Measurements from ENCODE around the gene ERBB2. TPM values are rescaled to one million over a fixed set of nuclear protein-coding genes. Genes with fewer than 3 reads are reported as not detected.
A peak's percentile ranks its signal among the peaks of the same experiment; 100 is the strongest.

Gene ERBB2
- polyA plus RNA-seq, 4 donors = 43.0 to 208 (median 69.7) TPM

- peaks cover 0 to 4% of the 10 kb centered on the region in 2 donors for H3K9me3 ChIP-seq (ENCODE audit: control insufficient read depth in 2 of 2, insufficient read depth in 1 of 2, low read depth in 1 of 2, low read length in 1 of 2)
- DNase-seq = no peak
- no peak for FAIRE-seq
- peaks cover 0 to 32% (median 10%) of the 10 kb centered on the region in 3 donors for H3K4me1 ChIP-seq (ENCODE audit: control insufficient read depth in 3 of 3, insufficient read depth in 2 of 3, low read depth in 1 of 3, low read length in 2 of 3)
- 33 to 59% (median 53%) methylated on average over 3 to 4 of the region's 4 CpGs for WGBS, 3 donors
- H3K4me3 ChIP-seq (ENCODE audit: low read depth in 1 of 3, low read length in 3 of 3) = no peak overlapping the region
- H3K36me3 ChIP-seq (ENCODE audit: control insufficient read depth in 3 of 3, insufficient read depth in 2 of 3, low read depth in 1 of 3, low read length in 3 of 3) = peaks cover 15 to 52% (median 23%) of the 10 kb centered on the region in 3 donors
- H3K27me3 ChIP-seq (ENCODE audit: control insufficient read depth in 3 of 3, insufficient read depth in 3 of 3, low read length in 3 of 3) = peaks cover 0 to 17% (median 2%) of the 10 kb centered on the region in 3 donors
- H3K27ac ChIP-seq (ENCODE audit: low read depth in 1 of 3, low read length in 2 of 3) = no peak overlapping the region
Observed at GRCh38 chr17:39663340-39663687, 36.5 kb upstream of the ERBB2 start.

- FAIRE-seq = no peak
- H3K4me3 ChIP-seq (ENCODE audit: low read depth in 1 of 3, low read length in 3 of 3) = no peak overlapping the region
- H3K9me3 ChIP-seq (ENCODE audit: control insufficient read depth in 2 of 2, insufficient read depth in 1 of 2, low read depth in 1 of 2, low read length in 1 of 2) = peaks cover 0 to 4% of the 10 kb centered on the region in 2 donors
- H3K27ac ChIP-seq (ENCODE audit: low read depth in 1 of 3, low read length in 2 of 3) = no peak overlapping the region
- peaks cover 15 to 46% (median 20%) of the 10 kb centered on the region in 3 donors for H3K36me3 ChIP-seq (ENCODE audit: control insufficient read depth in 3 of 3, insufficient read depth in 2 of 3, low read depth in 1 of 3, low read length in 3 of 3)
- H3K27me3 ChIP-seq (ENCODE audit: control insufficient read depth in 3 of 3, insufficient read depth in 3 of 3, low read length in 3 of 3) = peaks cover 0 to 22% (median 3%) of the 10 kb centered on the region in 3 donors
- peak; percentile 55 to 81 for DNase-seq
- 15 to 47% (median 28%) methylated on average over 16 to 17 of the region's 17 CpGs for WGBS, 3 donors
- peaks cover 0 to 36% (median 10%) of the 10 kb centered on the region in 3 donors for H3K4me1 ChIP-seq (ENCODE audit: control insufficient read depth in 3 of 3, insufficient read depth in 2 of 3, low read depth in 1 of 3, low read length in 2 of 3)
Observed at GRCh38 chr17:39663688-39664580, 35.9 kb upstream of the ERBB2 start.

- H3K27ac ChIP-seq (ENCODE audit: low read depth in 1 of 3, low read length in 2 of 3) = no peak within 1 kb of the TSS
Observed at GRCh38 chr17:39664581-39665561, 35.0 kb upstream of the ERBB2 start, which contains the start of gene TCAP. Gene TCAP, plus strand, starts transcription at chr17:39665349. Its CDS starts 11 bp downstream, at chr17:39665360.

GRCh38 chr17:39665642-39666224 is 34.1 kb upstream of the ERBB2 start:
- Histone ChIP-seq H3K27ac (ENCODE audit: low read depth in 1 of 3, low read length in 2 of 3) (no peak overlapping the region), H3K36me3 (ENCODE audit: control insufficient read depth in 3 of 3, insufficient read depth in 2 of 3, low read depth in 1 of 3, low read length in 3 of 3) (peaks cover 10 to 29% (median 10%) of the 10 kb centered on the region in 3 donors), H3K4me3 (ENCODE audit: low read depth in 1 of 3, low read length in 3 of 3) (no peak overlapping the region), H3K27me3 (ENCODE audit: control insufficient read depth in 3 of 3, insufficient read depth in 3 of 3, low read length in 3 of 3) (peaks cover 0 to 24% (median 3%) of the 10 kb centered on the region in 3 donors), H3K9me3 (ENCODE audit: control insufficient read depth in 2 of 2, insufficient read depth in 1 of 2, low read depth in 1 of 2, low read length in 1 of 2) (peaks cover 0 to 4% of the 10 kb centered on the region in 2 donors), H3K4me1 (ENCODE audit: control insufficient read depth in 3 of 3, insufficient read depth in 2 of 3, low read depth in 1 of 3, low read length in 2 of 3) (peaks cover 0 to 36% (median 10%) of the 10 kb centered on the region in 3 donors)
- FAIRE-seq (no peak), DNase-seq (no peak)
- WGBS, 3 donors = 51 to 65% (median 61%) methylated on average over 15 to 17 of the region's 17 CpGs

More at GRCh38 chr17:39664581-39665561, 35.0 kb upstream of the ERBB2 start, which contains the start of gene TCAP:
- H3K4me3 ChIP-seq (ENCODE audit: low read depth in 1 of 3, low read length in 3 of 3) = no peak within 1 kb of the TSS
- H3K9me3 ChIP-seq (ENCODE audit: control insufficient read depth in 2 of 2, insufficient read depth in 1 of 2, low read depth in 1 of 2, low read length in 1 of 2) = peaks cover 0 to 4% of the 10 kb centered on the region in 2 donors
- FAIRE-seq (no peak), DNase-seq (no peak)
- H3K27me3 ChIP-seq (ENCODE audit: control insufficient read depth in 3 of 3, insufficient read depth in 3 of 3, low read length in 3 of 3) = peaks cover 0 to 22% (median 3%) of the 10 kb centered on the region in 3 donors
- peaks cover 0 to 36% (median 10%) of the 10 kb centered on the region in 3 donors for H3K4me1 ChIP-seq (ENCODE audit: control insufficient read depth in 3 of 3, insufficient read depth in 2 of 3, low read depth in 1 of 3, low read length in 2 of 3)
- 53 to 59% (median 54%) methylated on average over 14 to 15 of the region's 15 CpGs for WGBS, 3 donors
- peaks cover 11 to 38% (median 16%) of the 10 kb centered on the region in 3 donors for H3K36me3 ChIP-seq (ENCODE audit: control insufficient read depth in 3 of 3, insufficient read depth in 2 of 3, low read depth in 1 of 3, low read length in 3 of 3)

GRCh38 chr17:39666231-39666600 is 33.6 kb upstream of the ERBB2 start:
- H3K27ac ChIP-seq (ENCODE audit: low read depth in 1 of 3, low read length in 2 of 3) = no peak overlapping the region
- peaks cover 0 to 24% (median 3%) of the 10 kb centered on the region in 3 donors for H3K27me3 ChIP-seq (ENCODE audit: control insufficient read depth in 3 of 3, insufficient read depth in 3 of 3, low read length in 3 of 3)
- no peak for FAIRE-seq
- DNase-seq = peak in 1 of 2 donors; percentile 31
- H3K9me3 ChIP-seq (ENCODE audit: control insufficient read depth in 2 of 2, insufficient read depth in 1 of 2, low read depth in 1 of 2, low read length in 1 of 2) = peaks cover 0 to 4% of the 10 kb centered on the region in 2 donors
- H3K4me3 ChIP-seq (ENCODE audit: low read depth in 1 of 3, low read length in 3 of 3) = no peak overlapping the region
- H3K4me1 ChIP-seq (ENCODE audit: control insufficient read depth in 3 of 3, insufficient read depth in 2 of 3, low read depth in 1 of 3, low read length in 2 of 3) = peaks cover 0 to 36% (median 10%) of the 10 kb centered on the region in 3 donors
- 29 to 49% (median 44%) methylated on average over 2 of the region's 2 CpGs for WGBS, 3 donors
- peaks cover 5 to 24% (median 6%) of the 10 kb centered on the region in 3 donors for H3K36me3 ChIP-seq (ENCODE audit: control insufficient read depth in 3 of 3, insufficient read depth in 2 of 3, low read depth in 1 of 3, low read length in 3 of 3)

DNA sequence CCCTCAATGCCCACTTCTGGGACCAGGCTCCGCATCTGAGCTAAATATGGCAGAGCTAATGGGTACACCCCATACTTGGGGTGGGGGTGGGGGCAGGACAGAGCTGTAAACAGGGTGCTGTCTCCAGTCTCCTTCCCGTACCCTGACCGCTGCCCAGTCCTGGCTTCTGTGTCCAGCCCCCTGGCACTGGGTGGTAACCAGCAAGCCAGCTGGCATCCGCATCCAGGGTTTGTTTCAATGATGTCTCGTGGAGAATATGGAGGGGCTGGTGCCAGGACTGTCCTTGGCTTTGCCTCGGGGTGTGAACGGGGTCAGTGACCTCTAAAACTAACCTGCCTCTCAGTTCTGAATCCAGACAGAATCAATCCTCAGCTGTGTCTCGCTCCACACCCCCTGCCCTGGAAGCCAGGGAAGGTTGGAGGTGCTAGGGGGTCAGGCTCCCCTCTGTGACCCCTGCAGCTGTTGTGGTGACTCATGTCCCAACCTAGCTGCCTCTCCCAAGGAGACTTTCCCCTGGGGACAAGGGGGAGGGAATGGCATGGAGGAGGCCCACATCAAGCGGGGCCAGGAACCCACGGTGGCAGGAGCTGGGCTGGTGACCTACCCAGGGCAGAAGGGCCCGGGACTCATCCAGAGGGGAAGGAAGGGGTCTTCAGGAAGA is 33.1 kb upstream of the ERBB2 start:
- Histone ChIP-seq H3K9me3 (ENCODE audit: control insufficient read depth in 2 of 2, insufficient read depth in 1 of 2, low read depth in 1 of 2, low read length in 1 of 2) (peaks cover 0 to 4% of the 10 kb centered on the region in 2 donors), H3K36me3 (ENCODE audit: control insufficient read depth in 3 of 3, insufficient read depth in 2 of 3, low read depth in 1 of 3, low read length in 3 of 3) (peaks cover 5 to 19% (median 5%) of the 10 kb centered on the region in 3 donors), H3K27me3 (ENCODE audit: control insufficient read depth in 3 of 3, insufficient read depth in 3 of 3, low read length in 3 of 3) (peaks cover 0 to 24% (median 3%) of the 10 kb centered on the region in 3 donors), H3K27ac (ENCODE audit: low read depth in 1 of 3, low read length in 2 of 3) (peak overlapping the region in 1 of 3 donors; percentile 17), H3K4me3 (ENCODE audit: low read depth in 1 of 3, low read length in 3 of 3) (no peak overlapping the region), H3K4me1 (ENCODE audit: control insufficient read depth in 3 of 3, insufficient read depth in 2 of 3, low read depth in 1 of 3, low read length in 2 of 3) (peaks cover 0 to 41% (median 12%) of the 10 kb centered on the region in 3 donors)
- WGBS, 3 donors = 52 to 63% (median 60%) methylated on average over 11 of the region's 11 CpGs
- FAIRE-seq = no peak
- DNase-seq = peak; percentile 54 to 57

GRCh38 chr17:39667262-39667944 is 32.5 kb upstream of the ERBB2 start:
- Histone ChIP-seq H3K27ac (ENCODE audit: low read depth in 1 of 3, low read length in 2 of 3) (peak overlapping the region in 1 of 3 donors; percentile 17), H3K36me3 (ENCODE audit: control insufficient read depth in 3 of 3, insufficient read depth in 2 of 3, low read depth in 1 of 3, low read length in 3 of 3) (peaks cover 0 to 14% (median under 1%) of the 10 kb centered on the region in 3 donors), H3K9me3 (ENCODE audit: control insufficient read depth in 2 of 2, insufficient read depth in 1 of 2, low read depth in 1 of 2, low read length in 1 of 2) (peaks cover 0 to 4% of the 10 kb centered on the region in 2 donors), H3K4me3 (ENCODE audit: low read depth in 1 of 3, low read length in 3 of 3) (peak overlapping the region in 2 of 3 donors; percentile 19 to 47), H3K4me1 (ENCODE audit: control insufficient read depth in 3 of 3, insufficient read depth in 2 of 3, low read depth in 1 of 3, low read length in 2 of 3) (peaks cover 0 to 48% (median 11%) of the 10 kb centered on the region in 3 donors), H3K27me3 (ENCODE audit: control insufficient read depth in 3 of 3, insufficient read depth in 3 of 3, low read length in 3 of 3) (peaks cover 0 to 24% (median 3%) of the 10 kb centered on the region in 3 donors)
- FAIRE-seq = no peak
- WGBS, 3 donors = 6 to 7% (median 7%) methylated on average over 24 to 49 of the region's 49 CpGs
- peak in 1 of 2 donors; percentile 68 for DNase-seq
